H9 (cell line): ENCODE measurements around the gene EIF2D. TPM values are rescaled to one million over a fixed set of nuclear protein-coding genes. Genes with fewer than 3 reads are reported as not detected.

Source experiments
- DNase-seq: peaks from one replicate; pipeline ENCODE4 v3.0.0-alpha.2; 2017
- H2AFZ ChIP-seq: one replicate; pipeline ENCODE4 v1.6.1; 2013; ENCODE audit warnings: mild to moderate bottlenecking, low read length, control low read depth, moderate library complexity
- H2AK5ac ChIP-seq: 2 replicates; pipeline ENCODE4 v1.6.1; 2013; ENCODE audit warnings: low read length, control low read depth, mixed read lengths; ENCODE audit not compliant: insufficient read length
- H2BK120ac ChIP-seq: one replicate; pipeline ENCODE4 v1.6.1; 2013; ENCODE audit warnings: low read depth, mild to moderate bottlenecking, low read length, control low read depth, inconsistent platforms; ENCODE audit not compliant: poor library complexity, severe bottlenecking
- H2BK12ac ChIP-seq: 2 replicates; pipeline ENCODE4 v1.6.1; 2013; ENCODE audit warnings: low read length, control low read depth, mixed read lengths, low read depth; ENCODE audit not compliant: insufficient read length
- H2BK15ac ChIP-seq: 2 replicates; pipeline ENCODE4 v1.6.1; 2013; ENCODE audit warnings: low read depth, low read length, control low read depth
- H2BK20ac ChIP-seq: one replicate; pipeline ENCODE4 v1.6.1; 2013; ENCODE audit warnings: low read depth, mild to moderate bottlenecking, low read length, control low read depth, inconsistent platforms; ENCODE audit not compliant: poor library complexity, severe bottlenecking
- H2BK5ac ChIP-seq: 2 replicates; pipeline ENCODE4 v1.6.1; 2013; ENCODE audit warnings: low read length, control low read depth, mixed read lengths; ENCODE audit not compliant: insufficient read length
- H3K14ac ChIP-seq: 2 replicates; pipeline ENCODE4 v1.6.1; 2013; ENCODE audit warnings: low read length, control low read depth; ENCODE audit not compliant: insufficient read depth
- H3K18ac ChIP-seq: 2 replicates; pipeline ENCODE4 v1.6.1; 2013; ENCODE audit warnings: low read depth, mild to moderate bottlenecking, mixed read lengths, low read length, control low read depth; ENCODE audit not compliant: insufficient read length
- H3K23ac ChIP-seq: 2 replicates; pipeline ENCODE4 v1.6.1; 2013; ENCODE audit warnings: low read length, control low read depth, mixed read lengths, low read depth; ENCODE audit not compliant: insufficient read length
- H3K23me2 ChIP-seq: 2 replicates; pipeline ENCODE4 v1.6.1; 2013; ENCODE audit warnings: low read depth, mild to moderate bottlenecking, mixed read lengths, low read length, control low read depth; ENCODE audit not compliant: insufficient read length, poor library complexity, severe bottlenecking
- H3K27ac ChIP-seq: 2 replicates; pipeline ENCODE4 v1.5.1; 2013; ENCODE audit warnings: low read length, control low read depth, mixed read lengths, low read depth; ENCODE audit not compliant: insufficient read length
- H3K27me3 ChIP-seq: 2 replicates; pipeline ENCODE4 v1.6.1; 2013; ENCODE audit warnings: low read length, control low read depth, inconsistent platforms; ENCODE audit not compliant: insufficient read depth
- H3K4ac ChIP-seq: 2 replicates; pipeline ENCODE4 v1.6.1; 2013; ENCODE audit warnings: low read depth, mild to moderate bottlenecking, control low read depth, inconsistent platforms, low read length, moderate library complexity
- H3K4me1 ChIP-seq: 2 replicates; pipeline ENCODE4 v1.6.1; 2013; ENCODE audit warnings: low read length, control low read depth, inconsistent platforms; ENCODE audit not compliant: insufficient read depth
- H3K4me2 ChIP-seq: 2 replicates; pipeline ENCODE4 v1.6.1; 2013; ENCODE audit warnings: low read length, control low read depth, mixed read lengths; ENCODE audit not compliant: insufficient read length, insufficient read depth
- H3K56ac ChIP-seq: 2 replicates; pipeline ENCODE4 v1.6.1; 2013; ENCODE audit warnings: low read depth, mild to moderate bottlenecking, mixed read lengths, low read length, control low read depth; ENCODE audit not compliant: insufficient read length
- H3K79me1 ChIP-seq: 2 replicates; pipeline ENCODE4 v1.6.1; 2013; ENCODE audit warnings: low read depth, mild to moderate bottlenecking, moderate library complexity, low read length, control low read depth, inconsistent platforms; ENCODE audit not compliant: insufficient read depth, poor library complexity, severe bottlenecking
- H3K79me2 ChIP-seq: 2 replicates; pipeline ENCODE4 v1.6.1; 2013; ENCODE audit warnings: low read length, control low read depth, inconsistent platforms; ENCODE audit not compliant: insufficient read depth
- H3K9ac ChIP-seq: 2 replicates; pipeline ENCODE4 v1.6.1; 2013; ENCODE audit warnings: low read length, control low read depth, mixed read lengths; ENCODE audit not compliant: insufficient read length; ENCODE audit errors: extremely low read depth
- H3K9me3 ChIP-seq: one replicate; pipeline ENCODE4 v1.6.1; 2013; ENCODE audit warnings: low read depth, low read length, inconsistent platforms; ENCODE audit not compliant: control insufficient read depth
- H3T11ph ChIP-seq: one replicate; pipeline ENCODE4 v1.6.1; 2013; ENCODE audit warnings: mild to moderate bottlenecking, low read length, control low read depth, inconsistent platforms
- H4K20me1 ChIP-seq: one replicate; pipeline ENCODE4 v1.6.1; 2013; ENCODE audit not compliant: control insufficient read depth, insufficient read length, insufficient read depth
- H4K5ac ChIP-seq: 2 replicates; pipeline ENCODE4 v1.6.1; 2013; ENCODE audit warnings: low read depth, mild to moderate bottlenecking, mixed read lengths, low read length, control low read depth; ENCODE audit not compliant: insufficient read length
- H4K8ac ChIP-seq: replicated peaks from 2 replicates; pipeline ENCODE4 v1.6.1; 2013; ENCODE audit warnings: low read length, control low read depth, mixed read lengths, low read depth; ENCODE audit not compliant: insufficient read length
- H4K91ac ChIP-seq: 2 replicates; pipeline ENCODE4 v1.6.1; 2013; ENCODE audit warnings: low read depth, mild to moderate bottlenecking, moderate library complexity, mixed read lengths, low read length, control low read depth; ENCODE audit not compliant: insufficient read length
- H3K27ac Mint-ChIP-seq, 3 experiments: 2 replicates in 2 of 3; 3 replicates in 1 of 3; pipeline ENCODE4 v1.8.0; 2020 to 2021; ENCODE audit warnings: mixed read lengths in 3 of 3, mild to moderate bottlenecking in 1 of 3, moderate library complexity in 1 of 3
- H3K27me3 Mint-ChIP-seq: 2 replicates; pipeline ENCODE4 v1.8.0; 2021; ENCODE audit warnings: low read depth, mild to moderate bottlenecking, moderate library complexity, mixed read lengths
- H3K36me3 Mint-ChIP-seq, 3 experiments: 2 replicates in 2 of 3; 3 replicates in 1 of 3; pipeline ENCODE4 v1.8.0; 2020 to 2021; ENCODE audit warnings: low read depth in 3 of 3, mixed read lengths in 3 of 3; ENCODE audit not compliant: insufficient read depth in 1 of 3
- H3K4me1 Mint-ChIP-seq, 2 experiments: 2 replicates each; pipeline ENCODE4 v1.8.0; 2020; ENCODE audit warnings: mixed read lengths in 2 of 2
- H3K4me3 Mint-ChIP-seq, 2 experiments: 2 replicates in 1 of 2; 3 replicates in 1 of 2; pipeline ENCODE4 v1.8.0; 2020 to 2021; ENCODE audit warnings: mild to moderate bottlenecking in 2 of 2, mixed read lengths in 2 of 2, moderate library complexity in 1 of 2
- H3K9me3 Mint-ChIP-seq, 2 experiments: 2 replicates in 1 of 2; 3 replicates in 1 of 2; pipeline ENCODE4 v1.8.0; 2020; ENCODE audit warnings: mild to moderate bottlenecking in 2 of 2, mixed read lengths in 2 of 2, moderate library complexity in 1 of 2
- WGBS: extraction: QIAGEN DNeasy Blood & Tissue Kit; methylation state at CpG from one replicate; pipeline ENCODE4 v1.1.7; 2013; ENCODE audit warnings: missing lambda C conversion rate, low lambda C conversion rate, mixed read lengths; ENCODE audit not compliant: insufficient read length; ENCODE audit errors: extremely low coverage; 5-methylcytosine and 5-hydroxymethylcytosine counted together
- total RNA-seq: library from RNA; stranded (reverse); gene quantifications from 2 replicates; pipeline ENCODE4 v1.2.1, GENCODE V29; 2021
- TF ChIP-seq, protein P1 (sequence below): fragments of 200-600 bp; sonication (generic); conservative IDR thresholded peaks from 3 replicates; pipeline ENCODE4 v1.8.0; 2021; ENCODE audit warnings: antibody characterized with exemption, mild to moderate bottlenecking

EIF2D gene
- total RNA-seq, 1 experiment from 2014 or later = 35.8 TPM

DNA sequence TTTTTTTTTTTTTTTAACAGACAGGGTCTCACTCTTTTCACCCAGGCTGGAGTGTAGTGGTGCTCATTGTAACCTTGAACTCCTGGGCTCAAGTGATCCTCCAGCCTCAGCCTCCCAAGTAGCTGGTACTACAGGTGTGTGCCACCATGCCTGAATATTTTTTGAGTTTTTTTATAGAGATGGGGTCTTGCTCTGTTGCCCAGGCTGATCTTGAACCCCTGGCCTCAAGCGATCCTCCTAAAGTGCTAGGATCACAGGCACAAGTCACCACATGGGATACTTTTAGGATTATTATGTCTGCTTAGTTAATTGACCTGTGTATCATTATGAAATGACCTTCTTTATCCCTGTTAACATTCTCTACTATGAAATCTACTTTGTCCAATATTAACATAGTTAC lies 66.9 kb downstream of the EIF2D start:
- Mint-ChIP-seq H3K27me3 (peaks cover 4% of the 10 kb centered on the region), H3K9me3 (peaks cover 0 to 2% of the 10 kb centered on the region in 2 experiments; a peak in 1 of 5 replicates)
- TF ChIP-seq, protein P1, sequence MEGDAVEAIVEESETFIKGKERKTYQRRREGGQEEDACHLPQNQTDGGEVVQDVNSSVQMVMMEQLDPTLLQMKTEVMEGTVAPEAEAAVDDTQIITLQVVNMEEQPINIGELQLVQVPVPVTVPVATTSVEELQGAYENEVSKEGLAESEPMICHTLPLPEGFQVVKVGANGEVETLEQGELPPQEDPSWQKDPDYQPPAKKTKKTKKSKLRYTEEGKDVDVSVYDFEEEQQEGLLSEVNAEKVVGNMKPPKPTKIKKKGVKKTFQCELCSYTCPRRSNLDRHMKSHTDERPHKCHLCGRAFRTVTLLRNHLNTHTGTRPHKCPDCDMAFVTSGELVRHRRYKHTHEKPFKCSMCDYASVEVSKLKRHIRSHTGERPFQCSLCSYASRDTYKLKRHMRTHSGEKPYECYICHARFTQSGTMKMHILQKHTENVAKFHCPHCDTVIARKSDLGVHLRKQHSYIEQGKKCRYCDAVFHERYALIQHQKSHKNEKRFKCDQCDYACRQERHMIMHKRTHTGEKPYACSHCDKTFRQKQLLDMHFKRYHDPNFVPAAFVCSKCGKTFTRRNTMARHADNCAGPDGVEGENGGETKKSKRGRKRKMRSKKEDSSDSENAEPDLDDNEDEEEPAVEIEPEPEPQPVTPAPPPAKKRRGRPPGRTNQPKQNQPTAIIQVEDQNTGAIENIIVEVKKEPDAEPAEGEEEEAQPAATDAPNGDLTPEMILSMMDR = no peak

More for the DNA sequence above, 66.9 kb downstream of the EIF2D start:
- peaks cover 6 to 11% of the 10 kb centered on the region in 2 experiments for H3K4me1 Mint-ChIP-seq
- Histone ChIP-seq H3K23ac (no peak overlapping the region), H3K23me2 (no peaks in the 10 kb centered on the region), H3K79me1 (no peaks in the 10 kb centered on the region), H4K20me1 (no peaks in the 10 kb centered on the region), H4K5ac (no peak overlapping the region), H2AFZ (no peak overlapping the region), H3K27me3 (no peaks in the 10 kb centered on the region), H2BK120ac (no peak overlapping the region), H3T11ph (no peak overlapping the region), H3K14ac (no peak overlapping the region), H3K4ac (no peak overlapping the region), H2BK15ac (no peak overlapping the region), H3K4me2 (no peak overlapping the region), H3K9me3 (no peaks in the 10 kb centered on the region), H4K91ac (no peak overlapping the region), H2BK20ac (no peak overlapping the region), H3K4me1 (no peaks in the 10 kb centered on the region; the same call in 1 of the 2 replicates), H2BK12ac (no peak overlapping the region), H4K8ac (no peak overlapping the region), H3K27ac (no peak overlapping the region), H3K9ac (no peak overlapping the region), H2BK5ac (no peak overlapping the region), H3K56ac (no peak overlapping the region), H3K18ac (no peak overlapping the region), H3K79me2 (no peaks in the 10 kb centered on the region), H2AK5ac (no peak overlapping the region)
- H3K27ac Mint-ChIP-seq = no peak overlapping the region
- no peak overlapping the region for H3K4me3 Mint-ChIP-seq
- no peaks in the 10 kb centered on the region for H3K36me3 Mint-ChIP-seq
- WGBS = no CpG with 5 or more reads among the region's 1 CpG
- no peak for DNase-seq
